Measurements from ENCODE around the gene ZMYND15.

GRCh38 chr17:4740584-4740983 lies 951 bp downstream of the ZMYND15 start:
- TF ChIP-seq CTCF (IDR thresholded peaks at IDR 0.05; ENCODE audit: poor library complexity) (no peak), EZH2 (IDR thresholded peaks at IDR 0.05; ENCODE audit: borderline replicate concordance) (no peak), EZH2phosphoT487 (IDR thresholded peaks at IDR 0.05; ENCODE audit: low read depth, severe bottlenecking, unreplicated experiment) (no peak)

Measured in hepatocyte (in vitro differentiated cells).